Measurements from ENCODE around the gene NT5M. TPM values are rescaled to one million over a fixed set of nuclear protein-coding genes. Genes with fewer than 3 reads are reported as not detected.

Gene NT5M
- polyA plus RNA-seq, 1 donor, result 3.1 TPM

- DNase-seq, result no peak
Measured at GRCh38 chr17:17356931-17357270, 53.7 kb downstream of the NT5M start.

GRCh38 chr17:17358060-17358751, 55.0 kb downstream of the NT5M start:
- Histone ChIP-seq H3K27me3 (ENCODE audit: control insufficient read depth, insufficient read depth, low read length) (no peaks in the 10 kb centered on the region), H3K9me3 (ENCODE audit: control insufficient read depth, low read depth, low read length) (no peaks in the 10 kb centered on the region), H3K4me1 (ENCODE audit: control insufficient read depth, insufficient read depth, low read length) (no peaks in the 10 kb centered on the region), H3K4me3 (ENCODE audit: low read length) (no peak overlapping the region), H3K27ac (ENCODE audit: low read length) (no peak overlapping the region), H3K36me3 (ENCODE audit: control insufficient read depth, insufficient read depth, low read length) (no peaks in the 10 kb centered on the region)
- WGBS (ENCODE audit: insufficient coverage, low lambda C conversion rate), result no CpG with 5 or more reads among the region's 3 CpGs
- no peak for DNase-seq

More at GRCh38 chr17:17356931-17357270, 53.7 kb downstream of the NT5M start:
- WGBS (ENCODE audit: insufficient coverage, low lambda C conversion rate), result no CpG with 5 or more reads among the region's 10 CpGs
- Histone ChIP-seq H3K27ac (ENCODE audit: low read length) (no peak overlapping the region), H3K27me3 (ENCODE audit: control insufficient read depth, insufficient read depth, low read length) (no peaks in the 10 kb centered on the region), H3K4me3 (ENCODE audit: low read length) (no peak overlapping the region), H3K4me1 (ENCODE audit: control insufficient read depth, insufficient read depth, low read length) (no peaks in the 10 kb centered on the region), H3K9me3 (ENCODE audit: control insufficient read depth, low read depth, low read length) (no peaks in the 10 kb centered on the region), H3K36me3 (ENCODE audit: control insufficient read depth, insufficient read depth, low read length) (no peaks in the 10 kb centered on the region)

GRCh38 chr17:17358866-17359265, 55.7 kb downstream of the NT5M start:
- no peaks in the 10 kb centered on the region for H3K9me3 ChIP-seq (ENCODE audit: control insufficient read depth, low read depth, low read length)
- no peaks in the 10 kb centered on the region for H3K36me3 ChIP-seq (ENCODE audit: control insufficient read depth, insufficient read depth, low read length)
- H3K27ac ChIP-seq (ENCODE audit: low read length), result no peak overlapping the region
- no peaks in the 10 kb centered on the region for H3K27me3 ChIP-seq (ENCODE audit: control insufficient read depth, insufficient read depth, low read length)
- H3K4me1 ChIP-seq (ENCODE audit: control insufficient read depth, insufficient read depth, low read length), result no peaks in the 10 kb centered on the region
- no peak for DNase-seq
- no peak overlapping the region for H3K4me3 ChIP-seq (ENCODE audit: low read length)
- 63% methylated on average over 2 of the region's 2 CpGs for WGBS (ENCODE audit: insufficient coverage, low lambda C conversion rate)

- DNase-seq, result no peak
- H3K27ac ChIP-seq (ENCODE audit: low read length), result no peak overlapping the region
- WGBS (ENCODE audit: insufficient coverage, low lambda C conversion rate), result no CpG with 5 or more reads among the region's 2 CpGs
- no peaks in the 10 kb centered on the region for H3K27me3 ChIP-seq (ENCODE audit: control insufficient read depth, insufficient read depth, low read length)
- H3K36me3 ChIP-seq (ENCODE audit: control insufficient read depth, insufficient read depth, low read length), result no peaks in the 10 kb centered on the region
- H3K9me3 ChIP-seq (ENCODE audit: control insufficient read depth, low read depth, low read length), result no peaks in the 10 kb centered on the region
- no peak overlapping the region for H3K4me3 ChIP-seq (ENCODE audit: low read length)
- H3K4me1 ChIP-seq (ENCODE audit: control insufficient read depth, insufficient read depth, low read length), result no peaks in the 10 kb centered on the region
Measured at GRCh38 chr17:17359271-17359670, 56.1 kb downstream of the NT5M start.

GRCh38 chr17:17360087-17360730, 57.0 kb downstream of the NT5M start:
- Histone ChIP-seq H3K4me1 (ENCODE audit: control insufficient read depth, insufficient read depth, low read length) (no peaks in the 10 kb centered on the region), H3K27me3 (ENCODE audit: control insufficient read depth, insufficient read depth, low read length) (no peaks in the 10 kb centered on the region), H3K27ac (ENCODE audit: low read length) (no peak overlapping the region), H3K4me3 (ENCODE audit: low read length) (no peak overlapping the region), H3K36me3 (ENCODE audit: control insufficient read depth, insufficient read depth, low read length) (no peaks in the 10 kb centered on the region), H3K9me3 (ENCODE audit: control insufficient read depth, low read depth, low read length) (no peaks in the 10 kb centered on the region)
- no peak for DNase-seq
- WGBS (ENCODE audit: insufficient coverage, low lambda C conversion rate), result 100% methylated on average over 1 of the region's 1 CpG

GRCh38 chr17:17361543-17361866, 58.3 kb downstream of the NT5M start:
- Histone ChIP-seq H3K4me3 (ENCODE audit: low read length) (no peak overlapping the region), H3K9me3 (ENCODE audit: control insufficient read depth, low read depth, low read length) (no peaks in the 10 kb centered on the region), H3K4me1 (ENCODE audit: control insufficient read depth, insufficient read depth, low read length) (no peaks in the 10 kb centered on the region), H3K36me3 (ENCODE audit: control insufficient read depth, insufficient read depth, low read length) (no peaks in the 10 kb centered on the region), H3K27me3 (ENCODE audit: control insufficient read depth, insufficient read depth, low read length) (no peaks in the 10 kb centered on the region), H3K27ac (ENCODE audit: low read length) (no peak overlapping the region)
- WGBS (ENCODE audit: insufficient coverage, low lambda C conversion rate), result no CpG with 5 or more reads among the region's 5 CpGs
- no peak for DNase-seq

- H3K4me3 ChIP-seq (ENCODE audit: low read length), result no peak overlapping the region
Measured at GRCh38 chr17:17361867-17362539, 58.8 kb downstream of the NT5M start.

GRCh38 chr17:17362540-17362930, 59.4 kb downstream of the NT5M start:
- no peaks in the 10 kb centered on the region for H3K4me1 ChIP-seq (ENCODE audit: control insufficient read depth, insufficient read depth, low read length)
- 100% methylated on average over 1 of the region's 7 CpGs for WGBS (ENCODE audit: insufficient coverage, low lambda C conversion rate)
- no peaks in the 10 kb centered on the region for H3K36me3 ChIP-seq (ENCODE audit: control insufficient read depth, insufficient read depth, low read length)
- no peak overlapping the region for H3K27ac ChIP-seq (ENCODE audit: low read length)
- no peaks in the 10 kb centered on the region for H3K9me3 ChIP-seq (ENCODE audit: control insufficient read depth, low read depth, low read length)
- H3K4me3 ChIP-seq (ENCODE audit: low read length), result no peak overlapping the region
- no peak for DNase-seq
- H3K27me3 ChIP-seq (ENCODE audit: control insufficient read depth, insufficient read depth, low read length), result no peaks in the 10 kb centered on the region

More at GRCh38 chr17:17361867-17362539, 58.8 kb downstream of the NT5M start:
- H3K36me3 ChIP-seq (ENCODE audit: control insufficient read depth, insufficient read depth, low read length), result no peaks in the 10 kb centered on the region
- no peaks in the 10 kb centered on the region for H3K4me1 ChIP-seq (ENCODE audit: control insufficient read depth, insufficient read depth, low read length)
- no peak for DNase-seq
- no peak overlapping the region for H3K27ac ChIP-seq (ENCODE audit: low read length)
- WGBS (ENCODE audit: insufficient coverage, low lambda C conversion rate), result no CpG with 5 or more reads among the region's 12 CpGs
- no peaks in the 10 kb centered on the region for H3K27me3 ChIP-seq (ENCODE audit: control insufficient read depth, insufficient read depth, low read length)
- no peaks in the 10 kb centered on the region for H3K9me3 ChIP-seq (ENCODE audit: control insufficient read depth, low read depth, low read length)

GRCh38 chr17:17363638-17364337, 60.6 kb downstream of the NT5M start:
- Histone ChIP-seq H3K36me3 (ENCODE audit: control insufficient read depth, insufficient read depth, low read length) (no peaks in the 10 kb centered on the region), H3K27ac (ENCODE audit: low read length) (no peak overlapping the region), H3K4me3 (ENCODE audit: low read length) (no peak overlapping the region), H3K27me3 (ENCODE audit: control insufficient read depth, insufficient read depth, low read length) (no peaks in the 10 kb centered on the region), H3K9me3 (ENCODE audit: control insufficient read depth, low read depth, low read length) (no peaks in the 10 kb centered on the region), H3K4me1 (ENCODE audit: control insufficient read depth, insufficient read depth, low read length) (no peaks in the 10 kb centered on the region)
- DNase-seq, result peak in 1 of 2 donors; percentile 34
- WGBS (ENCODE audit: insufficient coverage, low lambda C conversion rate), result no CpG with 5 or more reads among the region's 8 CpGs

GRCh38 chr17:17364338-17364667, 61.1 kb downstream of the NT5M start:
- Histone ChIP-seq H3K27ac (ENCODE audit: low read length) (no peak overlapping the region), H3K27me3 (ENCODE audit: control insufficient read depth, insufficient read depth, low read length) (no peaks in the 10 kb centered on the region), H3K4me1 (ENCODE audit: control insufficient read depth, insufficient read depth, low read length) (no peaks in the 10 kb centered on the region), H3K9me3 (ENCODE audit: control insufficient read depth, low read depth, low read length) (no peaks in the 10 kb centered on the region), H3K4me3 (ENCODE audit: low read length) (no peak overlapping the region), H3K36me3 (ENCODE audit: control insufficient read depth, insufficient read depth, low read length) (no peaks in the 10 kb centered on the region)
- 40% methylated on average over 1 of the region's 11 CpGs for WGBS (ENCODE audit: insufficient coverage, low lambda C conversion rate)
- no peak for DNase-seq

Measured in large intestine (tissue), 3 donors.